ENCODE results near the gene LGR6.

GRCh38 chr1:202228484-202229122 is 35.0 kb downstream of the LGR6 start:
- TF ChIP-seq SUZ12 (IDR thresholded peaks at IDR 0.05; ENCODE audit: extremely low read depth, insufficient read depth, insufficient read length) (no peak), ZNF274 (IDR thresholded peaks at IDR 0.05; ENCODE audit: low read depth, low read length) (no peak)

Measured in NT2/D1 (cell line).